DOHH2 (cell line): Measurements from ENCODE around the gene EPGN.

ENCODE experiments used
- H3F3A ChIP-seq: fragments of 200-600 bp; sonication (generic), shearing (Covaris generic); 2 replicates; pipeline ENCODE4 v1.6.0; 2016; ENCODE audit warnings: antibody characterized with exemption, mild to moderate bottlenecking; ENCODE audit not compliant: control insufficient read depth, insufficient read depth
- H3K27ac ChIP-seq: fragments of 200-600 bp; sonication (generic); 2 replicates; pipeline ENCODE4 v1.5.1; 2014; ENCODE audit warnings: low read depth, mild to moderate bottlenecking, low read length, moderate library complexity
- H3K27me3 ChIP-seq: fragments of 200-600 bp; sonication (generic); 2 replicates; pipeline ENCODE4 v1.6.1; 2014; ENCODE audit warnings: mild to moderate bottlenecking, low read length, mixed read lengths; ENCODE audit not compliant: control insufficient read depth
- H3K36me3 ChIP-seq: fragments of 200-600 bp; sonication (generic); 2 replicates; pipeline ENCODE4 v1.6.1; 2014; ENCODE audit warnings: mild to moderate bottlenecking, low read length, moderate library complexity, mixed read lengths; ENCODE audit not compliant: control insufficient read depth
- H3K4me1 ChIP-seq: fragments of 200-600 bp; sonication (generic); 2 replicates; pipeline ENCODE4 v1.6.1; 2014; ENCODE audit warnings: mild to moderate bottlenecking, low read length, mixed read lengths; ENCODE audit not compliant: control insufficient read depth
- H3K4me2 ChIP-seq: fragments of 200-600 bp; sonication (generic); 2 replicates; pipeline ENCODE4 v1.6.0; 2014; ENCODE audit warnings: mild to moderate bottlenecking, low read length, moderate library complexity
- H3K4me3 ChIP-seq: fragments of 200-600 bp; sonication (generic); 2 replicates; pipeline ENCODE4 v1.5.1; 2014; ENCODE audit warnings: mild to moderate bottlenecking, low read length, mixed read lengths
- H3K79me2 ChIP-seq: fragments of 200-600 bp; sonication (generic); 2 replicates; pipeline ENCODE4 v1.6.1; 2014; ENCODE audit warnings: mild to moderate bottlenecking, low read length, mixed read lengths; ENCODE audit not compliant: control insufficient read depth
- H3K9me2 ChIP-seq: fragments of 200-600 bp; sonication (generic); replicated peaks from 2 replicates; pipeline ENCODE4 v1.6.1; 2014; ENCODE audit warnings: mild to moderate bottlenecking, low read length, mixed read lengths; ENCODE audit not compliant: control insufficient read depth
- H3K9me3 ChIP-seq: fragments of 200-600 bp; sonication (generic); 2 replicates; pipeline ENCODE4 v1.6.1; 2014; ENCODE audit warnings: antibody characterized with exemption, low read length, mixed read lengths; ENCODE audit not compliant: control insufficient read depth, insufficient read depth
- H4K20me1 ChIP-seq: fragments of 200-600 bp; sonication (generic); 2 replicates; pipeline ENCODE4 v1.6.0; 2014; ENCODE audit warnings: low read depth, mild to moderate bottlenecking, antibody characterized with exemption, low read length, moderate library complexity; ENCODE audit not compliant: control insufficient read depth, insufficient read depth
- CTCF ChIP-seq: fragments of 200-600 bp; sonication (generic); IDR thresholded peaks from one replicate; pipeline ENCODE4 v1.5.1; 2014; ENCODE audit warnings: antibody characterized with exemption, mild to moderate bottlenecking, low read depth, low read length; ENCODE audit not compliant: poor library complexity, severe bottlenecking
- EZH2phosphoT487 ChIP-seq: fragments of 200-600 bp; sonication (generic); IDR thresholded peaks from 2 replicates; pipeline ENCODE4 v1.6.1; 2017; ENCODE audit warnings: borderline replicate concordance, mild to moderate bottlenecking, antibody characterized with exemption, low read length, moderate library complexity, mixed read lengths

The EPGN gene

GRCh38 chr4:74267998-74268606 lies 40.2 kb upstream of the EPGN start:
- H3K9me2 ChIP-seq, result no peaks in the 10 kb centered on the region
- H3K27me3 ChIP-seq, result no peaks in the 10 kb centered on the region
- no peaks in the 10 kb centered on the region for H3K36me3 ChIP-seq
- no peak overlapping the region for H3K4me2 ChIP-seq
- no peak overlapping the region for H3K4me3 ChIP-seq
- no peaks in the 10 kb centered on the region for H3F3A ChIP-seq
- H3K4me1 ChIP-seq, result no peaks in the 10 kb centered on the region
- no peak overlapping the region for H3K27ac ChIP-seq
- TF ChIP-seq CTCF (no peak), EZH2phosphoT487 (no peak)
- no peaks in the 10 kb centered on the region for H3K9me3 ChIP-seq
- no peaks in the 10 kb centered on the region for H3K79me2 ChIP-seq
- no peaks in the 10 kb centered on the region for H4K20me1 ChIP-seq

GRCh38 chr4:74268643-74269042 lies 39.6 kb upstream of the EPGN start:
- Histone ChIP-seq H4K20me1 (no peaks in the 10 kb centered on the region), H3K27ac (no peak overlapping the region), H3K36me3 (no peaks in the 10 kb centered on the region), H3K79me2 (no peaks in the 10 kb centered on the region), H3F3A (no peaks in the 10 kb centered on the region), H3K4me1 (no peaks in the 10 kb centered on the region), H3K9me3 (no peaks in the 10 kb centered on the region), H3K4me3 (no peak overlapping the region), H3K27me3 (no peaks in the 10 kb centered on the region), H3K4me2 (no peak overlapping the region), H3K9me2 (no peaks in the 10 kb centered on the region)
- TF ChIP-seq CTCF (no peak), EZH2phosphoT487 (no peak)

GRCh38 chr4:74278490-74278889 lies 29.8 kb upstream of the EPGN start:
- no peaks in the 10 kb centered on the region for H3K36me3 ChIP-seq
- H3K9me2 ChIP-seq, result no peaks in the 10 kb centered on the region
- TF ChIP-seq CTCF (no peak), EZH2phosphoT487 (no peak)
- no peak overlapping the region for H3K4me3 ChIP-seq
- H3K79me2 ChIP-seq, result no peaks in the 10 kb centered on the region
- no peaks in the 10 kb centered on the region for H3K4me1 ChIP-seq
- H3F3A ChIP-seq, result no peaks in the 10 kb centered on the region
- no peak overlapping the region for H3K27ac ChIP-seq
- no peaks in the 10 kb centered on the region for H4K20me1 ChIP-seq
- H3K9me3 ChIP-seq, result no peaks in the 10 kb centered on the region
- no peaks in the 10 kb centered on the region for H3K27me3 ChIP-seq
- H3K4me2 ChIP-seq, result no peak overlapping the region

- Histone ChIP-seq H3K9me2 (no peaks in the 10 kb centered on the region), H3K4me2 (no peak overlapping the region), H3K27ac (no peak overlapping the region), H3K4me1 (no peaks in the 10 kb centered on the region), H3K9me3 (no peaks in the 10 kb centered on the region), H4K20me1 (no peaks in the 10 kb centered on the region), H3K79me2 (no peaks in the 10 kb centered on the region), H3K36me3 (no peaks in the 10 kb centered on the region), H3F3A (no peaks in the 10 kb centered on the region), H3K4me3 (no peak overlapping the region), H3K27me3 (no peaks in the 10 kb centered on the region)
- TF ChIP-seq CTCF (no peak), EZH2phosphoT487 (no peak)
Observed at GRCh38 chr4:74279716-74280115, 28.6 kb upstream of the EPGN start.
